ENCODE measurements around the gene FAM32A.

The FAM32A gene

DNA sequence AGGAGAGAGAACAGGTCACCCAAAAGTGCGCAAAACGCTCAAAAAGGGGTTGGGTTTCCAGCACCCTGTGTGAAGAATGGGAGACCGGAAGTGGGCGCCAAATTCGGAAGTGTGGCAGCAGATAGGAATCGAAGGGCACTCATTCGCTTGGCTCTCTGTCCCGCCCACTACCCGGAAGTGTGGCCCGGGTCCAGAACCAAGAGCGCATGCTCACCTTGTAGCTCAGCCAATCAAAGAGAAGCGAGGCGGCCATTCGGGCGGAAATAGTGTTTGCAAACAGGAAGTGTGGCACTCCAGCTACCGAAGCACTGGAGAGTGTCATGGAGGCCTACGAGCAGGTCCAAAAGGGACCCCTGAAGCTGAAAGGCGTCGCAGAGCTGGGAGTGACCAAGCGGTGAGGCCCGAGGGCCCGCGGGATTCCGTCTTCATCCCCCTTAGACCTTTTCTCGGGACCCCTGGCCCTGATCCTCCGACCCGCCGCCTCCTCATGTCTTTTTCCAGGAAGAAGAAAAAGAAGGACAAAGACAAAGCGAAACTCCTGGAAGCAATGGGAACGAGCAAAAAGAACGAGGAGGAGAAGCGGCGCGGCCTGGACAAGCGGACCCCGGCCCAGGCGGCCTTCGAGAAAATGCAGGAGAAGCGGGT is at the start of gene FAM32A:
Gene FAM32A, plus strand, starts transcription at position 288 of the 645 bp plus-strand sequence. Its CDS starts 33 bp downstream, at position 321.
- peak; percentile 99 to 100 for DNase-seq

GRCh38 chr19:16135430-16136127 is 49.6 kb upstream of the FAM32A start:
- DNase-seq = no peak

- no peak for DNase-seq
Observed at GRCh38 chr19:16136185-16136999, 48.8 kb upstream of the FAM32A start.

DNA sequence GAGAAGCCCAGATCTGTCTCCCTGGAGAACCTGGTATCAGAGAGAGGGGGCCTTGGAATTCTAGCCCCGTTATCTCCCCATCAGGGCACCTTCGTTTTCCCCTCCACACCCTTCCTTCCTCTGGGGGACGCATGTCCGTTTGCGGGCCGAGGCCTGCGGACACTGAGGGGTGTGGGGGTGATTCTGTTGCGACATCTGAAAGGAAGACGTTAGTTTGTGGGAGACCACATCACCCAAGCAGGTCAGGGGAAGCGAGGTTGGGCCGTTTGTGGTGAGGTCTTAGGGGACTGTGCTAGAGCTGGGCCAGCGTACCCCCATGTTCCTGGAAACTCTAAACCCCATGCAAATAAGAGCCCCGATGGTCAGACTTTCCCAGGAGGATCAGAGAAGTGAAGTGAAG is 45.5 kb upstream of the FAM32A start:
- DNase-seq = no peak

DNA sequence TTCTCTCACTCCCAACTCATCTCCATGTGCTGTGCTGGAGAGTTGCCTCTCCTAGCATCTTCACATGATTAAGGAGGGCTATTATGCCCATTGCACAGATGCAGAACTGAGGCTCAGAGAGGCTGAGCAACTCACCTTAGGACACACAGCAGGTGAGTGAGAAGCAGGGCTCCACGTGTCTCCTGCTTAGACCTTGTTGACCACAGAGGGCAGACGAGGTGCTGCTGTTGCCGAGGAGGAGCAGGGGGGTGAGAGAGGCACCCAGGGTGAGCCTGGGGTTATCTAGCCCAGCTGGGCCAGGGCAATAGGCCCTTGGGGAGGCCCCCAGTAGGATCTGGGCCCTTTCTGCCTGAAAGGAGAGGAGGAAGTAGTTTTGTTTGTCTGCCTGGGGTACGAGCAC is 44.2 kb upstream of the FAM32A start:
- no peak for DNase-seq

DNA sequence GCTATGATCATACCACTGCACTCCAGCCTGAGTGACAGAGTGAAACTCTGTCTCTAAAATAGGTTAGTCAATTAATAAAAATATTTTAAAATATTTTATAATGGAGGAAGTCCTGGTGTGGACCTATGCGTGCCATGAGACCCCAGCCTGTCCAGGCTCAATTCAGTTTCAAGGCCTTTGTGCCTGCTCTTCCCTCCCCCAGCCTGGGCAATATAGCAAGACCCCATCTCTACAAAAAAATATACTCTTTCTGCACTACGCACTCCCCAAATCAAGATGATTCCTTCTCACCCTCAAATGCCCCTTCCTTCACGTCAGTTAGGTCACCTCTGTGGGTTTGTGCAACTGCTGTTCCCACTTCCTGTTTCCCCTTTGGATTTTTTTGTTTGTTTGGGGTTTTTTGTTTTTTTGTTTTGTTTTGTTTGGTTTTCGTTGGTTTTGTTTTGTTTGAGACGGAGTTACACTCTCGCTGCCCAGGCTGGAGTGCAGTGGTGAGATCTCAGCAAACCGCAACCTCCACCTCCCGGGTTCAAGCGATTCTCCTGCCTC is 43.1 kb upstream of the FAM32A start:
- peak; percentile 67 to 75 for DNase-seq

GRCh38 chr19:16143399-16144215 is 41.6 kb upstream of the FAM32A start, which contains the start of gene HSH2D:
Gene HSH2D, plus strand, starts transcription at chr19:16143685. Its CDS starts 5,066 bp downstream, at chr19:16148751.
- peak in 1 of 2 donors; percentile 10 for DNase-seq

DNA sequence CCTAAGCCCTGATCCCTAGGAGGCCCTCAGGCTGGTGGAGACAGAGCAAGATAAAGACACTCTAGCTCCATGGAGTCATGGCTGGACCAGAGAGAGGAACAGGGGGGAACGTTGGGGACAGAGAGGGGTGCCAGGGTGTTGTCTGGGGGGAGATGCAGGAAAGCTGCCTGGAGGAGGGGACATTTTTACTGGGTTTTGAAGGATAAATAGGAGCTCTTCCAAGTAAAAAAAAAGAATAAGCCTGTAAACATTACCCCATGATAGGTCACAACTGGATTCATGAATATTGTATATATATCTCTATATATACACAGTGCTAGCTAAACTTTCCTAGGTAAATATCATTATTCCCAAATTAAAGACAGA is 41.0 kb upstream of the FAM32A start:
- DNase-seq = no peak

- DNase-seq = no peak
Observed at GRCh38 chr19:16146112-16146511, 39.1 kb upstream of the FAM32A start.

GRCh38 chr19:16148443-16149229 is 36.6 kb upstream of the FAM32A start:
- no peak for DNase-seq

DNA sequence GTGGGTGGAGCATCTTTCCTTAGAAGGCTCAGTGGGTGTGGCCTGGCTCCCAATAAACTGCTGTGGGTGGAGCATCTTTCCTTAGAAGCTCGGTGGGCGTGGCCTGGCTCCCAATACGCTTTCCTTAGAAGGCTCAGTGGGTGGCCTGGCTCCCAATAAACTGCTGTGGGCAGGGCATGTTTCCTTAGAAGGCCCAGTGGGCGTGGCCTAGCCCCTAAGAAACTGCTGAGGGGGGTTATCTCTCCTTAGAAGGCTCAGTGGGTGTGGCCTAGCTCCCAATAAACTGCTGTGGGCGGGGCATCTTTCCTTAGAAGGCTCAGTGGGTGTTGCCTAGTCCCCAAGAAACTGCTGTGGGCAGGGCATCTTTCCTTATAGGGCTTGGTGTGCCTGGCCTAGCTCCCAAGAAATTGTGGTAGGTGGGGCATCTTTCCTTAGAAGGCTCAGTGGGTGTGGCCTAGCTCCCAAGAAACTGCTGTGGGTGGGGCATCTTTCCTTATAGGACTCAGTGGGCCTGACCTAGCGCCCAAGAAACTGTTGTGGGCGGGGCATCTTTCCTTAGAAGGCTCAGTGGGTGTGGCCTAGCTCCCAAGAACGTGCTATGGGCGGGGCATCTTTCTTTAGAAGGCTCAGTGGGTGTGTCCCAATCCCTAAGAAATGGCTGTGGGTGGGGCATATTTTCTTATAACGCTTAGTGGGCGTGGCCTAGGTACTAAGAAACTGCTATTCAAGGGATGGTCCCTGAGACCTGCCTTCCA is 31.5 kb upstream of the FAM32A start:
- peak in 1 of 2 donors; percentile 11 for DNase-seq

DNA sequence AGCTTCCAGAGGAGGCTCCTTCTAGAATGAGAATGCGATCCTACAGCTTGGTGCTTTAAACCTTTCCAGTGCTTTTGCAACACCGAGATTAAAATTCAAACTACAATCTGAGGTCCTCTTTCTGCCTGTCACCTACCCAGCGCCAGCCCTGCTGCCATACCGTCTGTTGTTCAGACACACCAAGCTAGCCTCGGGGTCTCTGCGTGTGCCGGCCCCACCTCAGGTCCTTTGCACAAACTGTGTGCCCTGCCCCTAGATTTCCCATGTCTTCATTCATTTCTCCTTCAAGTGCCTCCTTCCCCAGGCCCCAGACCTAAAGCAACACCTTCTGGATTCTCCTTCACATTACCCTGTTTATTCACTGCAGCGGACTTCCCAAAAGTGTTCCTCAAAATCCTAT is 30.7 kb upstream of the FAM32A start:
- no peak for DNase-seq

DNA sequence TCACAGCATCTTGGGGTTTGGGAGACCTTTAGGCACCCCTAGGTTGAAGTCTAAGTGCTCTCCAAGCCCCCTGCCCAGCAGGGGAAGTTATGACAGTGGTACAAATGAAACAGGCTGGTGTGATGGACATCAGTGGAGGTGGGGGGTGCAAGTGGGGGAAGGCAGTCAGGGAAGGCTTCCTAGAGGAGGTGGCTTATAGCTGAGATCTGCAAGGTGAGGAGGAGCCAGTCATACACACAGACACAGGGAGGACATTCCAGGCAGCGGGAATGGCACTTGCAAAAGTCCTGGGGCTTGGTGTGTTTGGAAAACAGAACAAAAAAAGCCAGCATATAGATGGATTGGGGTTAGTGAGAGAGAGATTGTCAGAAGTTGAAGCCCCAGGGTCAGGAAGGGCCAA is 30.1 kb upstream of the FAM32A start:
- DNase-seq = no peak

DNA sequence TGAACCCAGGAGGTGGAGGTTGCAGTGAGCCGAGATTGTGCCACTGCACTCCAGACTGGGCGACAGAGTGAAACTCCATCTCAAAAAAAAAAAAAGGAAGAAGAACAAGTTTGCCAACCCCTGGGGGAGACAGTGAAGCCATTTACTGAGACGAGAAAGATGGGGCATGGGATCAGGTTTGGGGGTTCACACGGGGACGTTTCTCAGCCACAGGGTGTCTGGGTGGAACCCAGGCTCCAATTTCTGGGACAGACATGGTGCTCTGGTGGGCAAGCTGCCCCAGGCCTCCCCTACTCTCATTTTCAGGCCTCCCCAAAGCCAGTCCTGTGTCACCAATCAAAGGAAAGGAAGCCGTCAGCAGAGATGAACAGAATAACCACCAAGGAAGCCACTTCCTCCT is 28.3 kb upstream of the FAM32A start:
- DNase-seq = no peak

DNA sequence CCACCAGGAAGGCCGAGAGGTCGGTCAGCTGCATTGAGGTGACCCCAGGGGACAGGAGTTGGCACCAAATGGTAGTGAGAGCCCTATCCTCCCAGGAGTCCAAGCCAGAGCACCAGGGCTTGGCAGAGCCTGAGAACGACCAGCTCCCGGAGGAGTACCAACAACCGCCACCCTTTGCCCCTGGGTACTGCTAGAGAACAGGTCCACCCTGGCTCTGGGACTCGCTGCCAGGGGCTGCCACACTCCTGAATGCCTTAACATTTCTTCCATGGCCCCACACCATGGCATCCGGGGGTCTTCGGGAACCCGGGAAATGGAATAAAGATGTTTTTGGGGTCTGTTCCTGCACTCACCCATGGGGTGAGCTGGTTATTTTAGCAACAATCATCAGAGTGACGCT is 27.6 kb upstream of the FAM32A start:
- DNase-seq = no peak

- no peak for DNase-seq
Observed at GRCh38 chr19:16159655-16160054, 25.6 kb upstream of the FAM32A start.

GRCh38 chr19:16160445-16160942 is 24.7 kb upstream of the FAM32A start:
- DNase-seq = no peak

DNA sequence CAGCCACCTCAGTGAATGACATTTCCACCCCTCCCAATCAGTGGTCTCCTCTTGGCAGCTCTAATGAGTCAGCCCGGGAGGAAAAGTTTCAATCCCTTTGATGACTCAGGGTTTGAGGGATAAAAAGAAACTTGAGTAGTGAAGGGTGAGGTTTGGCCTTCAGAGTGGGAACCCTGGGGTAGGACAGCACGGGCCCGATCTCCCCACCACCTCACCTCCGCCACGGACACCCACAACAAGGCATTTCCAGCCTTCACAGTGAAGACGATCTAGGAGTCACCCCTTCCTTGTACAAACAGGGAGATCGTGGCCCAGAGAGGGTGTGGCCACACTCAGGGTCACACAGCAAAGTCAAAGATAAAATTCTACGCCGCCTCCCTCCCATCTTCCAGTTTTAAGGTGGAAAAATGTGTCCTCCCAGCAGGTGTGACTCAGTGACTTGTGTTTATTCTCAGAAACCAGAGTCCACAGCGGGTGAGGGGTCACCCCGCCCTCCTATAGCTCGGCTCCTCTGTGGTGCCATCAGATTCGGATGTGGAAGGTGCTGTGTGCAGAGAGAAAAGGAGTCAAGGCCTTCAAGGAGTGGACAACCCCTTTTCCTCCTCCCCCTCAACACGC is 24.2 kb upstream of the FAM32A start:
- no peak for DNase-seq

DNA sequence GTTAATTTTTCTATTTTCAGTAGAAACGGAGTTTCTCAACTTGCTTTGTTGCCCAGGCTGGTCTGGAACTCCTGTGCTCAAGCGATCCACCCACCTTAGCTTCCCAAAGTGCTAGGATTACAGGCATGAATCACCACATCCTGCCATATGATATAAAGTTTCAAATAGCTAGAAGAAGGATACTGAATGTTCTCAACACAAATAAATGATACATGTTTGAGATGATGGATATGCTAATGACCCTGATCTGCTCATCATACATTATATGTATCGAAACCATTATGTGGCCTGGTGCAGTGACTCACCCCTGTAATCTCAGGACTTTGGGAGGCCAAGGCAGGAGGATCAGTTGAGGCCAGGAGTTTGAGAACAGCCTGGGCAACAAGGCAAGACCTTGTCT is 23.4 kb upstream of the FAM32A start:
- peak in 1 of 2 donors; percentile 5 for DNase-seq

GRCh38 chr19:16164222-16164890 is 20.9 kb upstream of the FAM32A start:
- DNase-seq = no peak

Data from inflammatory macrophage treated with lipopolysaccharide for 1 hour (primary cell).